Measurements from ENCODE around the gene TRAPPC12.

TRAPPC12 gene

DNA sequence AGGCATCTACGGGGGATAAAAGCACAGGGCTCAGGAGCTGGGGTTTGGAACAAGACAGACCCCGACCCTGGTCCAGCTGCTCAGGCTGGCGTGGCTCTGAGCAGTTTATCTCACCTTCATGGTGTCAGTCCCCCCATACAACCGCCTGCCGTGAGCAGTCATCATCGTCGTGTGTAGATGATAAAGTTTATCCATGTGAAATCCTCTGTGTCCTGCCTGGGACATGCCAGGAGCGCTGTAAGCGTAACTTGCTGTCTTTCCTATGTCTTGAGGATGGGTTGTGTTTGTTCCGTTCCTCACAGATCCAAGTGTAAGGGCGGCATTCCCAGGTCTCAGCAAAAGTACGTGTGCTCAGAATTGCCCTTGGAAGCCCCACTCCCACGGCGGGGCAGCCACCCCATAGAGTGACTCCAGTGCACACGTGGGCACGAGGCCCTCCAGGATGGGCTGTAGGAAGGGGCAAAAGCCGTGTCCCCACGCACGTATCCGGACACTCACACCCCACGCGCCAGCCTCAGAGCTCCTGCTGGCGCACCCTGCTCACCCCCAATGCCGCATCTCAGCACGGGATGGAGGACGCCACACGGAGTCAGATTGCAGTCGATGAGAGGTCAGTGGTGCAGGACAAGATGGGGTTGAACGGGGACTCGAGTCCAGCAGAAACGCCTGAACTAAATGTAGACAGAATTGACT is 88.9 kb downstream of the TRAPPC12 start:
- no peak for DNase-seq (ENCODE audit: low read depth, low spot score)

GRCh38 chr2:3469486-3469885 is 90.0 kb downstream of the TRAPPC12 start:
- DNase-seq (ENCODE audit: low read depth, low spot score): no peak

DNA sequence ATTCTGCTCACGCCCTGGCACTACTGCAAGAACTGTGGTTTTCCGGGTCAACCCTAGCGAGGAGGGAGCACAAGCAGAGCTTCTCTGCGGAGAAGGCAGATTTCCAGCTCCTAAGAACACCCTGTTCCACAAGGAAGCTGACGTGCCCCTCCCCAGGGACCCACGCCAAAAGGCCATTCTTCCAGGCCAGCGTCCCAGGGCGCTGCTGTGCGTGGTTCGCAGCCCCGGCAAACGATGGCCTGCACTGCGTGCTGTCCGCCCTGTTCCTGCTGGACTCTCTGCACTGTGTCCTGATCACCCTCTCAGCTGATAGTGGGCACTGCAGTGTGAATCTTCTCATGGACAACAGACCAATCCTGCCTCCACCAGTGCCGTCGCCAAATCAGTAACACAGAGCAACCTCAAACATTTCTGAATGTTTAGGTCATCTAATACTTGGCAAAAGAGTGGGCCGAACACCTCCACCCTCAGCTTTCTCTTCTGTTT is 90.7 kb downstream of the TRAPPC12 start:
- peak; percentile 93 for DNase-seq (ENCODE audit: low read depth, low spot score)

- peak; percentile 51 for DNase-seq (ENCODE audit: low read depth, low spot score)
These were observed 91.6 kb downstream of the TRAPPC12 start for GRCh38 chr2:3470856-3471737.

DNA sequence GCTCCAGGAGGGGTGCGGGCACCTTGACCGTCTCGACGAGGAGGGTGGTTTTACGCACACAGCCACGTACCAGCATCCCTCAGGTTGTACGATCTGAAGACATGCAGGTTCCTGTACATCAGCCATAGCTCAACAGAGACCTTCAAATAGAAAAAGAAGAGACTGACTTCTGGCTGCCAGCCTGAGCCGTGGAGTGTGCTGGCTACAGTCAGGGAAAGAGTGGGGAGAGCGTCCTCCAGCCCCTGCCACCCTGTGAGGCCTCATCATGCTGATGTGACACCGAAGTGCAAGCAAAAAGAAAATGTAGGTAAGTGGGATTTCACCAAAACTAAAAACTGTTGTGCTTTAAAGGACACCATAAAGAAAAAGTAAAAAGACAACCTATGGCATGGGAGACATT is 92.8 kb downstream of the TRAPPC12 start:
- no peak for DNase-seq (ENCODE audit: low read depth, low spot score)

DNA sequence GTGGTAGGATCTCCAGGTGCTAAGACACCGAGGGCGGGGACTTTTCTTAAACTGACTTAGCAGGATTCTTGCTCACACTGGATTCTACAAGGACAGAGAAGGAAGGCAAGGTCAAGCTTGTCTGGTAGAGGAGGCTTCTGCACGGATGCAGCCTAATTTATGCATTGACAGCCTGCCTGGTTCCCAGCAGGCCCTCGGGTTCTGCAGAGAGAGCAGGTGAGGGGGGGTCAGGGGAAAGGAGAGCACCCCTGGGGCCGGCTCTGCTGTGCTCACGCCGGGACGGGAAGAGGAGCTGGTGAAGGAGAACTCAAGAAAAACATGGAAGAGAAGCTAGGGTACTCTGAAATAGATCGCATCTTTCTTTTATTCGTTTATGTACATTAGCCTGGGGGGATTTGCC is 93.5 kb downstream of the TRAPPC12 start:
- no peak for DNase-seq (ENCODE audit: low read depth, low spot score)

DNA sequence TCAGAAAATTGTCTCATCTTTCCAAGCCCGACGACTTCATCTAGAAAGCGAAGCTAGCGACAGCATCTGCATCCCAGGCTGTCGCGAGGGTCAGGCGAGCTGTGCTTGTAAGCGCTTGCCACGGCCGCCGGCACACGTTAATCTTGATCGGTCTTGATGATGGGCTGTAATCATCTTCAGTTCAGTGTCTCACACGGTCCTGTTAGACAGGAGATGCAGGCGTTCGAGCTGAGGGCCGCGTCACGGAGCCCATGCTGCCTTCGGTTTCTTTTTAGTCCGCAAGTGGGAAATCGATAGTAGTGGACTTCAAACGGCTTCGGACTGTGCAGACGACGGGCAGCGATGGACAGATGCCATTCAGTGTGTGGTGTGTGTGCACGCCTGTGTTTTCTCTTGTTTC is 96.3 kb downstream of the TRAPPC12 start:
- no peak for DNase-seq (ENCODE audit: low read depth, low spot score)

DNA sequence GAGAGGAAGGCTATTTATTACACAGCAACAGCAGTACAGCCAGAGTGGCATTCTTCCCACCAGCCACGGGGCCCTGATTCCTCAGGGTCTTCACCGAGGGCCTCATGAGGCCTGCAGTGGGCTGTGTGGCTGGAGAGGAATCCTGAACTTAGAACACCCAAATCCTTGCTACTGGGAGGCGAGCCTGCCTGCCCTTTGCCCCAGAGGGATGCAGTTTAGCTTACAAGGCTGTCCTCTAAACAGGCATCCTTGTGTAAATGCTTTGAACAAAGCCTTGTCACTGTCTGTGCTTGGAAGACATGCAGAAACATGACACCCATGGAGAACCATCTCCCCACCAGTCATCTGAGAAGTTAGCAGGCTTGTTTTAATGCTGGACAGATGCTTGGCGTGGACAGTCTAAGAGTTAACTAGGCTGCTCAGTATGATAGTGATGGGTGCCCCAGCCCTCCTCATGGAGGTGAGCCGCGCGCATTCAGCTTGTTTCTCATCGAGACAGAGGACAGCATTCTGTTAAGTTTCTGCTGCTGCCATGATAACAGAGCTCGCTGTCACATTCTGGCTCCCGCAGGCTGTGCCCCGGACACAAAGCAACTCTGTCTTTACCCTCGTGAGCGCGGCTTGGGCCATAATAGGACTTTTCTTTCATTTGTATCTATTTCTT is 97.0 kb downstream of the TRAPPC12 start:
- no peak for DNase-seq (ENCODE audit: low read depth, low spot score)

- DNase-seq (ENCODE audit: low read depth, low spot score): no peak
These were observed 97.5 kb downstream of the TRAPPC12 start for GRCh38 chr2:3476985-3477327.

- DNase-seq (ENCODE audit: low read depth, low spot score): no peak
These were observed 99.4 kb downstream of the TRAPPC12 start for GRCh38 chr2:3478846-3479385.

DNA sequence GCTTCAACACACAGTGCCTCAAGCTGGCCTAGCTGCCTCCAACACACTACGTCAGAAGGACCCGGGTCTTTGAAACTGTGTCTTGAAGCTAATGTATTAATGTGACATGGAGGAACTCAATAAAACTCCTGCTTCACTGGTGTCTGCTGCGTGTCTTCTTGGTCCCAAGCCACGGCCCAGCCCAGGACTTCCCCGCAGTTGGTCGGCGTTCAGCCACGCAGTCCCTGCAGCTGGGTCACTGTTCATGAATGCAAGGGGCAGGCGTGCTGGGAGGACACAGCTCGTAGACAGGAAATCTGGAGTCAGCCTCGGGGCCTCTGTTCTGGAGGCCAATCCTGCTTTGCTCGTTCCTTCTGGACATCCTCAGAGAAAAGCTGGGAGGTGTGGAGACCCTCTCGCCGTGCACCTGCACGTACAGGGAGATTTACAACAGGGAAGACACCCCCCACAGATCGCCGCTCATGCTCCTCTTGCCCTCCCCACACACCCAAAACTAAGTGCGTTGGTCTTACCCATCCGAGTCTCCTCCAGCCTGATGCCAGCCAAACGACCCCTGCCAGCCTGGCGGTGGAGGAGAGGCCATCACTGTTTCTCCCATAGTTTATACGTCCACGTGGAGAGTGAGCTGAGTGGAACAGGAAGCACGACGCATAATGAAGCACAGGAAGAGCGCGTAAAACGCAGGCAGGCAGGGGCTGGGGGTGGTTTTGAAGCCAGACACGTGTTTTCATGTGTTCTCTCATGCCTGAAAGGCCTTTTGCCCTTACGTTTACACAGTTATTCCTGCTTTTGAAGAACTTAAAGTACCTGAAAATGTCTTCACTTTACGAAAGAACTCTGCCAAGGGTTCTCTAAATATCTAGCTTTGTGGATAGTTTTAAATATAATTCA is 100.2 kb downstream of the TRAPPC12 start:
- DNase-seq (ENCODE audit: low read depth, low spot score): no peak

- no peak for DNase-seq (ENCODE audit: low read depth, low spot score)
These were observed 101.0 kb downstream of the TRAPPC12 start for GRCh38 chr2:3480352-3481010.

GRCh38 chr2:3481011-3481400 is 101.5 kb downstream of the TRAPPC12 start:
- DNase-seq (ENCODE audit: low read depth, low spot score): no peak

GRCh38 chr2:3481736-3482362 is 102.4 kb downstream of the TRAPPC12 start:
- no peak for DNase-seq (ENCODE audit: low read depth, low spot score)

DNA sequence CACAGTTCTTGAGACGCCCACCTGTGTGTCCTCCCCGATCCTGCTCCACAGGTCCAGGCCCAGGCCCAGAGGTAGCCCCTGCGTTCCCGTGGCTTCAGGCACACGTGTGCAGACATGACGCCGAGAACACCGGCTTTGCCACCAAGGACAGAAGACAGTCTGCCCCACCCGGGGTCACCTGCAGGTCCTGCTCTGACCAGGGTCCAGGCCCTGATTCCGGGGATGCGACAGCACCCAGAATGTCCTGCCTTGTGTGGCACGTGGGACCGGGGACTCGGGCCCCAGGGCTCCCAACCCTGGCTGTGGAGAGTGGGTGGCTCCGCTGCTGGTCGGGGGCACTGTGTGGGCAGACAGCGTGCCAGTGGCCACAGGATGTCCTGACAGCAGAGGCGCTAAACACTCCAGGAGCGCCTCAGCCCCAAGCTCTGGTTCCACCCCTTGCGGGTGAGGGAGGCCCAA is 102.9 kb downstream of the TRAPPC12 start:
- no peak for DNase-seq (ENCODE audit: low read depth, low spot score)

- DNase-seq (ENCODE audit: low read depth, low spot score): peak; percentile 50
These were observed 103.9 kb downstream of the TRAPPC12 start for GRCh38 chr2:3483227-3483985.

GRCh38 chr2:3483986-3484960 is 104.8 kb downstream of the TRAPPC12 start:
- DNase-seq (ENCODE audit: low read depth, low spot score): no peak

DNA sequence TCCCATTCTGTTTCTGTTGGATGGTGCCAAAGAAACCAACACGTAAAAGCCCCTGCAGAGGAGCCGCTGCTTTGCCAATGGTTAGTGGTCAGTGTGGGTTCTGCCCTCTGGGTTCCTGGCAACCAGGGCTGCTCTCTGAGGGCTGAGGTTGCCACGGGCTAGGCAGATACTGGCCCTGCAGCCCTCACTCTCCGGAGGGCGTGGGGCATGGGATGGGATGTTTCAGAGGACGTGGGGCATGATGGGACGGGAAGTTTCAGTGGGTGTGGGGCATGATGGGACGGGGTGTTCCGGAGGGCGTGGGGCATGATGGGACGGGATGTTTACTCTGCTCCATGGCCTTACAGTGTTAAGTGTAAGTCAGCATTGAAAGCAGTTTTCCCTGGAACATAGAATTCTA is 105.7 kb downstream of the TRAPPC12 start:
- no peak for DNase-seq (ENCODE audit: low read depth, low spot score)

All from astrocyte of the hippocampus (primary cell).